Stimulated activated naive CD4-positive, alpha-beta T cell treated with Interleukin-2 at 50 U/mL for 16 hours (primary cell): ENCODE measurements around the gene TCERG1.

ENCODE experiments used
- DNase-seq: peaks from one replicate; lab custom pipeline; 2025; lab: John Stamatoyannopoulos, UW

The TCERG1 gene

DNA sequence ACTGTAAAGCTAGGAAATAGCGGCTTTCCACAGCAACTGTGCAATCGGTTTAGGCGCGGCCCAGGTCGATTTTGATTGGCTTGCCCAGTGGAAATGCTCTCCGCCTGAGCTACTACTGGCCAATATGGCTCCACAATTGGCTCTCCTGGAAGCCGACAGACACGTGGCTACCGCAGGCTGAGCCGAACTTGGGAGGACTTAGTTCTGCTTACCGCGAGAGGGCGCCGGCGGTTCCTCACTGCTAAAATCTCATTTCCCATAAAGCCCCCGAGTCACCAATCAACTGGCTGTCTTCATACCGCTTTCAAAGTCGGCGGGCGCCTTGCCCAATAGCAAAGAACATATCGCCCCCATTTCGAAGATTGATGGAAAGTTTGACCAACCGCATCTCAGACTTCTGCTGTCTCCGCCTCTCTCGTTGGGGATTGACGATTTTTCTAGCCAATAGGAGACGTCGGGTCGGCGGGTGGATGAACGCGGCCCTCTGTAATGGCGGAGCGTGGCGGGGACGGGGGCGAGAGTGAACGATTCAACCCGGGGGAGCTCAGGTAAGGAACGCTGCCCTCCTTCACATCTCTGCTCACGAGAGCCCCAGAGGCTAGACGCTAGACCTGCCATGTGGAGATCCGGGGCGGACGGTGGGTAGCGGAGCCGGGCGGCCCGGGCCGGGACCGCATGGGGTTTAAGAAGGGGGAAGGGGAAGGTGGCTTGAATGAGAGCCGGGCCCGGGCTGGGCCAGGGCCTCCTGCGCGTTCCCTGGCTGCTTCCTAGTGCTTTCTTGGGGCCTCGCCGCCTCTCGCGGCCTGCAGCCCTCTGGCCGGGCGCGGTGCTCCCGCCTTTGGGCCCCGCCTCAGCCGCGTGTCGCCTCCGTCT is at the start of gene TCERG1:
Gene TCERG1, plus strand, starts transcription at position 473 of the 873 bp plus-strand sequence. Its CDS starts 17 bp downstream, at position 490.
- DNase-seq: peak; percentile 98

- no peak for DNase-seq
Observed at GRCh38 chr5:146398826-146399225, 48.3 kb upstream of the TCERG1 start.

DNA sequence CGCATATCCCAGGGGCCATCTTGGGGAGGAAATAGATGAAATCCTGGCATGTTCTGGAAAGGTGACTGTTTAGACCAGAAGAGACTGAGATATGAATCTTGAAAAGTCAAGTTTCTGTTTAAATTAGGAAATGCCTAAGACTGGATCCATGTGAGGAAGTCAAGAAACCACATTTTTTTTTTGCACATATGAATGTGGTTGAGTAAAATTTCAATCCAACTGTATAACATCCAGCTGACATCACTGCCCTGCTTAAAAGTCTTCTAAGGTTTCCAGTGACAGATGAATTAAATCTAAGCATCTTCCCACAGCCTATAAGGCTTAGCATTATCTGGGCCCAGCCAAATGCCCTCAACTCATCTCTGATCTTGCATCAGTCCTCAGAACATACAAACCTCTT is 47.7 kb upstream of the TCERG1 start:
- no peak for DNase-seq

DNA sequence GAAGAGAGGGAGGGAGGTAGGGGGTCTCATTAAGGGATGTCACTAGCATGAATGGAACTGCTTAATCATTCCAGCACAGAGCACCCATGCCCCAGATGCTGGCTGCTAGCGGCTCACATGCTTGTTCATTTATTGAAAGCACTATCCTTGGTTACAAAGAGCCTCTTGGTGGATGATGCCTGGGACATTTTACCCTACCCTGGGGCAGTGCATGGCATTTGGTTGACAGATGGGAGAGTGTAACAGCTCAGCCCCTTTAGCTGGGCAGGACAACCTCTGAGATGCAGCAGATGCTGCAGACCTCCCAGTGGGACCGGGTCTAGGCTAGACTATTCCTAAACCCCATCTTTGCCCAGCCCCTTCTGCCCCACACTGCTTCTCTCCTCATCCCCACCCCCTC is 46.9 kb upstream of the TCERG1 start:
- no peak for DNase-seq

GRCh38 chr5:146401021-146401420 is 46.1 kb upstream of the TCERG1 start:
- DNase-seq: no peak

- no peak for DNase-seq
Observed at GRCh38 chr5:146402949-146403348, 44.2 kb upstream of the TCERG1 start.

- DNase-seq: no peak
Observed at GRCh38 chr5:146409054-146409671, 38.0 kb upstream of the TCERG1 start.

DNA sequence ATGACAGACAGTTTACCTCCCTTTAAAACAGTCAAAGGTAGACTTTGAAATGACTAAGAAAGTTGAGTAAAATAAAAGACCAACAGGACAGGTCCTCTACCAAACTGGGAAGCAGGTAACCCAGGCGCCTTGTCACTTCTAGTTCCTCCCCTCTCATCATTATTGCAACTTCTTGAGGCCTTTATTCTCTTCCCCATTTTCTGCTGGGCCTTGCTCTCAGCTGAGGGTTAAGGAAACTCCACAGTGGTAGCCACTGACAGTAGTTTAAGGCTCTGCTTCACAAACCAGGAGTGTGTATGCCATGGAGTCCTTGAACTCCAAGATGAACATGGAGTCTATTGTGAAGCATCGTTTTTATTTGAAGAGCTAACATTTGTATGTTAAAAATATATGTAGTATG is 36.9 kb upstream of the TCERG1 start:
- DNase-seq: no peak

DNA sequence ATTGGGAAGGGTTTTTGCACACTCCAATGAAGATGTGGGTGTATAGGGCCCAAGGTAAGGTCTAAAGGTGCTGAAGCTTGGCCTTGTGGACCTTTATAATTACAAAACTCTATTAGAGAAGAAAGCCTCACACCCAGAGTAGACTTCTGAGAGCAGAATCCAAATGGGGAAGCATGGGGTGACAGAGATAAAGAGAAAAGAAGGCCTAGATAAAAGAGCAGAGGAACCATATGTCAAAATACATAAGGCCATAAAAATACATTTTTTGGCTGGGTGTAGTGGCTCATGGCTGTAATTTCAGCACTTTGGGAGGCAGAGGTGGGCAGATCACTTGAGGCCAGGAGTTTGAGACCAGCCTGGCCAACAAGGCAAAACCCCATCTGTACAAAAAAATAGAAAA is 27.4 kb upstream of the TCERG1 start:
- DNase-seq: no peak

DNA sequence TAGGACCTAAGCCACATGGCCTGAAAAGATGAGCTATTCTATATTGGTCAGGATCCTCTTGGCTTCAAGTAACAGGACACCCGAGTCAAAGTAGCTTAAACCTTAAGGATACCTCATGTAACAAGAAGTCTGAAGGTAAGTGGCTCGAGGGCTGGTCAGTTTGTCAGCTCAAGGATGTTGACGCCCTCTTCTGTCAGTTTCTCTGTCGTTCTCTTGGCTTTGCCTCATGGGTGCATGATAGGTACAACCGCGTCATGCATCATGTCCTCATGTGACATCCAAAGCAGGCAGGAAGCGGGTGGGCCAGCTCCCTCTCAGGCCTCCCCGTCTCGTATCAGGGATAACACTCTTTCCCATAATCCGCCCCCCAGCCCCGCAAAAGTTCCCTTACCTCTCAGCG is 22.1 kb upstream of the TCERG1 start:
- DNase-seq: no peak

GRCh38 chr5:146426305-146426704 is 20.8 kb upstream of the TCERG1 start:
- DNase-seq: no peak

DNA sequence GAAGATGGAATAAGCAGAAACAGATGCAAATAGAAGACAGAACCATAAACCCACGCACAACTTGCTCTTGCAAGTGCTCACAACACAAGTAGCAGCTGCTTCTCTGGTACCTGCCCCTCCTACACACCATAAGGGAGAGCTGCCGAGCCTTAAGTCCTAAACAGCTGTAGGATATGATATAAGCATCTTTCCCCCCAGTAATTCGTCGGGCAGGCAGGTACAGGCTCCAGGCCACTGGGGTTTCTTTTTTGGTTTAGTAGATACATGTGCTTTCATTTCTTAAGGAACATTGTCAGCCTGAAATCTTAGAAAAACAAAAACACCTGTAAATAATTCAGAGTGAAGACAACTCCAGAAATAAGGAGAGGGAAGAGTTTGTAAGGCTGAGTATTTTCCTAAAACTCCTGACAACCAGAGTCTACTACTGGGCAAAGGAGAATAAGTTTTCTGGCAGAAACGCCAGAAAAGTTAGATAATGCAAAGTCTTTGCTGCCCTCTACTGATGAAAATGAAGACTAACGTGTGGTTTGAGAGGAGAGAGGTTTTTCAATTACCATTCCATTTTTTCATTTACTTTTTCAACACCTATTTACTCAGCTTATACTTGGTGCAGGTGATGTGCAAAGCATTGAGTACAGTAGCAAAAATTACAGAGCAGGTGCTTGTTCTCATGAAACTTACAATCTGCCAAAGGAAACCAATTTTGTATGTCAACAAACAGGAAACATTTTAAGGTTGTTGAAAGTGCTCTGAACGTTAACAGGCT is 20.1 kb upstream of the TCERG1 start:
- DNase-seq: no peak

- no peak for DNase-seq
Observed at GRCh38 chr5:146427619-146427997, 19.5 kb upstream of the TCERG1 start.

DNA sequence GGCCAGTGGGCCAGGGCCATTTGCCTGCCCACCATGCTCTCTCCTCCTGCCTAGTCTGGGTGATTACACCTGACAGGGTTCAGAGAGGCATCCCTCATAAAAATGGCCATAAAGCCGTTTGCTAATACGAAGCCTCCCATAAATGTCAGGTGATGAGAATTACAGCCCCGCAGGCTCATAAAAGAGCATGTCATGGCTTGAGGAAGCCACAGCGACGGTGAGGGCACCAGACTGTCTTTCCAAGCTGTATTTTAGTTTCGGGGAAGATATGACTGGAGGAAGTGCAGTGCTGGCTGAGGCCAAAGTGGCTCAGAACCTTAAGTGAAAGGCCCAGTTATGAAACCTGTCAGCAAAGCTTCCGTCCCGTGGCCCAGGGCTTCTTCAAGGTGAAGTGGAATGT is 18.5 kb upstream of the TCERG1 start:
- no peak for DNase-seq

DNA sequence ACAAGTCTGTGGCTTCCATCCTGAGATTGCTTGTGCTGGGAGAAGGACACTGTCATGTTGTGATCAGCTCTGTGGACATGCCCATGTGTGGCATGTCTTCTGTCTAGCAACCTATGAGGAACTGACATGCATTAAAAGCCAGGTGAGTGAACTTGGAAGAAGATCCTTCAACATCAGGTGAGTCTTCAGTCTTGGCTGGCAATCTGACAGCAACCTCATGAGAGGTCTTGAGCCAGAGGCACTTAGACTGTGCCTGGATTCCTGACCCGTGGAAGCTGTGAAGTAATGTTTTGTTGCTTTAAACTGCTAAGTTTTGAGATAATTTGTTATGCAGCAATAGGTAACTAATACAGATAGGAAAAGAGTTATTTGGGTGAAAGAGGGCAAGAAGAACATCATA is 6.8 kb upstream of the TCERG1 start:
- DNase-seq: no peak

GRCh38 chr5:146440870-146441495 is 6.2 kb upstream of the TCERG1 start:
- no peak for DNase-seq

DNA sequence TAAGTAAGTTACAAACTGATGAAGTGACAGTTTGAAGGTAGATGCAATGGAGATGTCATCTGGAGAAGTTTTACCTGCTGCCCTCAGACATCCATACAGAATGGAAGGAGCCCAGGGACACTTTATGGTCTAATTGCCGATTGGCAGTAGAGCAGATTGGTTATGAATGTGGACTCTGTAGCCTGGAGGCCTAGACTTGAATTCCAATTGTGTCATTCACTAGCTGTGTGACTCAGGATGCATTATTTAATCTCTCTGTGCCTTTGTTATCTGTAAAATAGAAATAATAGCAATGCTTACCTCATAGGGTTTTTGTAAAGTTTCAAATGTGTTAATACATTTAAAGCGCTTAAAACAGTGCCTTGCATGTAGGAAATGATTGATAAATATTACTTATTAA is 5.2 kb upstream of the TCERG1 start:
- DNase-seq: no peak

GRCh38 chr5:146447734-146448380 is 724 bp downstream of the TCERG1 start:
- peak; percentile 13 for DNase-seq

GRCh38 chr5:146448783-146449519 is 1.8 kb downstream of the TCERG1 start:
- DNase-seq: no peak

GRCh38 chr5:146450002-146450401 is 2.9 kb downstream of the TCERG1 start:
- no peak for DNase-seq

- no peak for DNase-seq
Observed at GRCh38 chr5:146451411-146451810, 4.3 kb downstream of the TCERG1 start.
